OCI-LY1 (cell line): ENCODE results near the gene GBP7.

ENCODE experiments used
- CTCF ChIP-seq: fragments of 200-600 bp; sonication (generic), shearing (Covaris generic); IDR thresholded peaks from 2 replicates; pipeline ENCODE4 v1.5.1; 2017; ENCODE audit warnings: mild to moderate bottlenecking, antibody characterized with exemption, low read length, moderate library complexity, mixed read lengths
- EZH2 ChIP-seq: fragments of 200-600 bp; sonication (generic), shearing (Covaris generic); IDR thresholded peaks from 2 replicates; pipeline ENCODE4 v1.8.0; 2017; ENCODE audit warnings: borderline replicate concordance, mixed run types, mild to moderate bottlenecking, antibody characterized with exemption, low read length, moderate library complexity, mixed read lengths

- TF ChIP-seq CTCF: no peak
- no peak for TF ChIP-seq EZH2
Observed at GRCh38 chr1:89221341-89221740, 45.5 kb upstream of the GBP7 start.
